ENCODE measurements around the gene PDPN. TPM values are rescaled to one million over a fixed set of nuclear protein-coding genes. Genes with fewer than 3 reads are reported as not detected.

Gene PDPN
- total RNA-seq, 1 experiment from 2014 or later: not detected

DNA sequence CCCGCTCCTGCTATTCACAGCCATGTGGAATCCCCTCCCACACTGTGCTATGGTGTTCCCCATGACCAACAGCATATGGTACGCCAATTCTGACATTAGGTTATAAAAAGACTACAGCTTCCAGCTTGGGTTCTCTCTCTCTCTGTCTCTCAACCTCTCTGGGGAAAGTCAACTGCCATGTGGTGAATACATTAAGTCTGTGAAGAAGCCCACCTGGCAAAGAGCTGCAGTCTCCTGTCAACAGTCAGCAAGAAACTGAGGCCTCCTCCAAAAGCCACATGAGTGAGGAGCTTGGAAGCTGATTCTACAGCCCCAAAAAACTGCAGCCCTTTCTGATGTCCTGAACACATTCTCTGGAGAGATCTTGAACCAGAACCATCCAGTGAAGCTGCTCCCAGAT, 44.8 kb upstream of the PDPN start:
- H3K4me3 ChIP-seq: no peak overlapping the region
- H4K20me1 ChIP-seq (ENCODE audit: insufficient read depth): no peaks in the 10 kb centered on the region
- no TSS peak for BruUV-seq (replicated peaks)
- no peak for DNase-seq
- H3K4me1 ChIP-seq (replicated peaks; ENCODE audit: insufficient read depth): no peaks in the 10 kb centered on the region
- H3K9me3 ChIP-seq (ENCODE audit: insufficient read depth, low read depth): no peaks in the 10 kb centered on the region
- H3K27ac ChIP-seq: no peak overlapping the region
- POLR2A ChIA-PET (ENCODE audit: unreplicated experiment): no interaction called here
- no peak overlapping the region for H2AFZ ChIP-seq
- H3K4me2 ChIP-seq: no peak overlapping the region
- H3F3A ChIP-seq (ENCODE audit: insufficient read depth, low read depth): no peaks in the 10 kb centered on the region
- CTCF ChIA-PET: no interaction called here
- no peaks in the 10 kb centered on the region for H3K79me2 ChIP-seq (ENCODE audit: low read depth)
- peaks cover 48% of the 10 kb centered on the region for H3K27me3 ChIP-seq (ENCODE audit: insufficient read depth, low read depth)
- intact Hi-C loops (cut with micrococcal nuclease; ENCODE audit: unreplicated experiment): no loop called here
- no peaks in the 10 kb centered on the region for H3K9me2 ChIP-seq (ENCODE audit: insufficient read depth)
- H3K36me3 ChIP-seq (ENCODE audit: low read depth): no peaks in the 10 kb centered on the region
- TF ChIP-seq, protein P1, sequence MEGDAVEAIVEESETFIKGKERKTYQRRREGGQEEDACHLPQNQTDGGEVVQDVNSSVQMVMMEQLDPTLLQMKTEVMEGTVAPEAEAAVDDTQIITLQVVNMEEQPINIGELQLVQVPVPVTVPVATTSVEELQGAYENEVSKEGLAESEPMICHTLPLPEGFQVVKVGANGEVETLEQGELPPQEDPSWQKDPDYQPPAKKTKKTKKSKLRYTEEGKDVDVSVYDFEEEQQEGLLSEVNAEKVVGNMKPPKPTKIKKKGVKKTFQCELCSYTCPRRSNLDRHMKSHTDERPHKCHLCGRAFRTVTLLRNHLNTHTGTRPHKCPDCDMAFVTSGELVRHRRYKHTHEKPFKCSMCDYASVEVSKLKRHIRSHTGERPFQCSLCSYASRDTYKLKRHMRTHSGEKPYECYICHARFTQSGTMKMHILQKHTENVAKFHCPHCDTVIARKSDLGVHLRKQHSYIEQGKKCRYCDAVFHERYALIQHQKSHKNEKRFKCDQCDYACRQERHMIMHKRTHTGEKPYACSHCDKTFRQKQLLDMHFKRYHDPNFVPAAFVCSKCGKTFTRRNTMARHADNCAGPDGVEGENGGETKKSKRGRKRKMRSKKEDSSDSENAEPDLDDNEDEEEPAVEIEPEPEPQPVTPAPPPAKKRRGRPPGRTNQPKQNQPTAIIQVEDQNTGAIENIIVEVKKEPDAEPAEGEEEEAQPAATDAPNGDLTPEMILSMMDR (conservative IDR thresholded peaks at IDR 0.05): no peak
- no peak for TF ChIP-seq EZH2 (IDR thresholded peaks at IDR 0.05; ENCODE audit: low read depth)

DNA sequence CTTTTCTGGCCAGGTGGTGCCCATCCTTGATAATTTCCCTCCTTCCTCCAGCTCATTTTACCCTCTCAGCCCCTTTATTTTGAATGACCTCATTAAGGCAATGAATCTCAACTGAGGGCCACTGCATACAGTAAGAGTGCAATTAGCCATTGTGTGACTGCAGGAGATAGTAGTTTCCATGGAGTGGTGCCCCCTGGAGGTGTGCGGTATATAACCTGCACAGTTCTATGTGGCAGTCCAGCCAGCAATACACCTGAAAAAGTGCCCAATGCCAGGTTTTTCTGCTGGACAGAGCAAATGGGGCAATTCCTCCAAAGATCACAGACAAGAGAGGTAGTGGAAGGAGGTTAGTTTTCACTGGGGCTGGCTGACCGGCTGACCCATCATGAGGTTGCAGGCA, 43.9 kb upstream of the PDPN start:
- ChIA-PET CTCF (no interaction called here), POLR2A (ENCODE audit: unreplicated experiment) (no interaction called here)
- Histone ChIP-seq H3K9me2 (ENCODE audit: insufficient read depth) (no peaks in the 10 kb centered on the region), H3K4me2 (no peak overlapping the region), H3F3A (ENCODE audit: insufficient read depth, low read depth) (no peaks in the 10 kb centered on the region), H3K4me1 (replicated peaks; ENCODE audit: insufficient read depth) (no peaks in the 10 kb centered on the region), H2AFZ (no peak overlapping the region), H4K20me1 (ENCODE audit: insufficient read depth) (no peaks in the 10 kb centered on the region), H3K79me2 (ENCODE audit: low read depth) (no peaks in the 10 kb centered on the region), H3K27ac (no peak overlapping the region), H3K36me3 (ENCODE audit: low read depth) (no peaks in the 10 kb centered on the region), H3K4me3 (no peak overlapping the region), H3K27me3 (ENCODE audit: insufficient read depth, low read depth) (peaks cover 48% of the 10 kb centered on the region), H3K9me3 (ENCODE audit: insufficient read depth, low read depth) (no peaks in the 10 kb centered on the region)
- DNase-seq: no peak
- no TSS peak for BruUV-seq (replicated peaks)
- no peak for TF ChIP-seq EZH2 (IDR thresholded peaks at IDR 0.05; ENCODE audit: low read depth)
- TF ChIP-seq, protein P1 (conservative IDR thresholded peaks at IDR 0.05): no peak
- intact Hi-C loops (cut with micrococcal nuclease; ENCODE audit: unreplicated experiment): no loop called here

DNA sequence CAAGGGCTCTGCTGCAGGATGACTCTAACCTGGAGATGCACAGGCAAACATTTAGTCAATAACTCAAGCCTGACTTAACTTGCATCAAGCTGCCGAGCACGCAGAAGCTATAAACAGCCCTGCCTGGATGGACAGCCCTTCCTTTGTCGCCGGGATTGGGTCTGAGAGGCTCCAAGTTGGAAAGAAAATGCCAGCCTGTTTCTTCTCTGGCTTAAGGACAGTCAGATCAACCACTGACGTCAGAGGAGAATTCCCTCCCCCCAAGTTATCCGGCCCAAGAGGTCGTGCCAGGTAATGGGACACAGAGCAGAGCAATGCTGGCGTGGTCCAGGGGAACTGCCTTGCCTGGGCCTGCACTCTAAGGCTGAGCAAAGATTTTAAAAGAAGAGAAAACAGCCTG, 42.8 kb upstream of the PDPN start:
- Histone ChIP-seq H3K4me3 (no peak overlapping the region), H3K9me2 (ENCODE audit: insufficient read depth) (no peaks in the 10 kb centered on the region), H3F3A (ENCODE audit: insufficient read depth, low read depth) (no peaks in the 10 kb centered on the region), H3K79me2 (ENCODE audit: low read depth) (no peaks in the 10 kb centered on the region), H3K27me3 (ENCODE audit: insufficient read depth, low read depth) (peaks cover 45% of the 10 kb centered on the region), H3K9me3 (ENCODE audit: insufficient read depth, low read depth) (no peaks in the 10 kb centered on the region), H3K36me3 (ENCODE audit: low read depth) (no peaks in the 10 kb centered on the region), H4K20me1 (ENCODE audit: insufficient read depth) (no peaks in the 10 kb centered on the region), H2AFZ (no peak overlapping the region), H3K4me2 (no peak overlapping the region), H3K27ac (no peak overlapping the region), H3K4me1 (replicated peaks; ENCODE audit: insufficient read depth) (no peaks in the 10 kb centered on the region)
- BruUV-seq (replicated peaks): no TSS peak
- ChIA-PET POLR2A (ENCODE audit: unreplicated experiment) (no interaction called here), CTCF (no interaction called here)
- intact Hi-C loops (cut with micrococcal nuclease; ENCODE audit: unreplicated experiment): no loop called here
- TF ChIP-seq, protein P1 (conservative IDR thresholded peaks at IDR 0.05): no peak
- no peak for TF ChIP-seq EZH2 (IDR thresholded peaks at IDR 0.05; ENCODE audit: low read depth)
- DNase-seq: no peak

Data from PC-9 (cell line).